AG04449 (cell line): ENCODE data around the gene PSORS1C2.

Source experiments
- CTCF ChIA-PET: fragments of 350-600 bp; formaldehyde crosslinking; extraction: SDS; loops from one replicate; lab custom pipeline; 2021; ENCODE audit warnings: antibody characterized with exemption; lab: Yijun Ruan, JAX
- POLR2A ChIA-PET: fragments of 400-600, 350-600 bp; formaldehyde crosslinking; extraction: SDS; loops from one replicate; lab custom pipeline; 2020; ENCODE audit warnings: antibody characterized with exemption, inconsistent platforms; lab: Yijun Ruan, JAX
- DNase-seq: peaks from one replicate; pipeline ENCODE4 v3.0.0-alpha.2; 2010; ENCODE audit warnings: low read depth, low spot score
- H3K4me3 ChIP-seq: 2 replicates; pipeline ENCODE4 v1.5.1; 2011; ENCODE audit warnings: low read depth, mild to moderate bottlenecking, control low read depth, low read length
- CTCF ChIP-seq: IDR thresholded peaks from one replicate; pipeline ENCODE4 v1.5.1; 2011; ENCODE audit warnings: mild to moderate bottlenecking, moderate library complexity, low read length, control low read depth, inconsistent platforms; ENCODE audit not compliant: insufficient read depth; ENCODE audit errors: missing control alignments

Gene PSORS1C2

GRCh38 chr6:31143148-31143547 is 4.3 kb upstream of the PSORS1C2 start:
- no peak overlapping the region for H3K4me3 ChIP-seq
- ChIA-PET CTCF (interaction anchor here (1.4 to 26.1 kb wide), 6 partner anchors 10 to 227 kb away, joined by 3 to 505 read pairs (median 13); partner anchors contain the start of genes CCHCR1 and TCF19), POLR2A (no interaction called here)
- no peak for TF ChIP-seq CTCF
- no peak for DNase-seq

- POLR2A ChIA-PET: interaction anchor here (1.5 kb wide), 1 partner anchor 16 kb away, joined by 5 read pairs; the partner anchor contains the start of gene TCF19
- TF ChIP-seq CTCF: no peak
- CTCF ChIA-PET: interaction anchor here (1.3 to 26.1 kb wide), 6 partner anchors 13 to 227 kb away, joined by 3 to 505 read pairs (median 6); partner anchors contain the start of genes CCHCR1 and TCF19
- no peak overlapping the region for H3K4me3 ChIP-seq
- DNase-seq: no peak
These were observed 3.5 kb upstream of the PSORS1C2 start for GRCh38 chr6:31142361-31142761.

- no peak for DNase-seq
- TF ChIP-seq CTCF: no peak
- CTCF ChIA-PET: interaction anchor here (1.3 to 26.1 kb wide), 5 partner anchors 11 to 52 kb away, joined by 4 to 505 read pairs (median 16); partner anchors contain the start of genes CCHCR1 and TCF19
- POLR2A ChIA-PET: interaction anchor here (0.6 kb wide), 1 partner anchor 65 kb away, joined by 3 read pairs; no protein-coding TSS in a partner anchor
- H3K4me3 ChIP-seq: no peak overlapping the region
These were observed 1.8 kb upstream of the PSORS1C2 start for GRCh38 chr6:31140643-31141042.

- TF ChIP-seq CTCF: no peak
- POLR2A ChIA-PET: interaction anchor here (0.8 kb wide), 1 partner anchor 11 kb away, joined by 4 read pairs; no protein-coding TSS in a partner anchor
- CTCF ChIA-PET: interaction anchor here (0.8 to 26.1 kb wide), 9 partner anchors 10 to 231 kb away, joined by 3 to 505 read pairs (median 6); partner anchors contain the start of genes CCHCR1 and TCF19
- no peak overlapping the region for H3K4me3 ChIP-seq
- no peak for DNase-seq
These were observed 733 bp upstream of the PSORS1C2 start for GRCh38 chr6:31139599-31139998.

GRCh38 chr6:31135710-31136109 is 3.2 kb downstream of the PSORS1C2 start:
- DNase-seq: no peak
- ChIA-PET CTCF (interaction anchor here (1.1 to 26.1 kb wide), 6 partner anchors 6 to 233 kb away, joined by 3 to 505 read pairs (median 5); partner anchors contain the start of gene TCF19), POLR2A (no interaction called here)
- no peak for TF ChIP-seq CTCF
- no peak overlapping the region for H3K4me3 ChIP-seq

- CTCF ChIA-PET: interaction anchor here (0.9 to 26.1 kb wide), 8 partner anchors 6 to 234 kb away, joined by 4 to 505 read pairs (median 11); partner anchors contain the start of genes C6orf15, CDSN, PSORS1C1 and PSORS1C2
- H3K4me3 ChIP-seq: no peak overlapping the region
- TF ChIP-seq CTCF: no peak
- DNase-seq: no peak
- POLR2A ChIA-PET: no interaction called here
These were observed 6.1 kb downstream of the PSORS1C2 start for GRCh38 chr6:31132806-31133205.
